Parathyroid adenoma (tissue), 2 donors: ENCODE data around the gene NLK.
A peak's percentile ranks its signal among the peaks of the same experiment; 100 is the strongest.
"Not testable (repeated sequence)": the region's sequence is repeated elsewhere in the genome, so short reads cannot be mapped to it uniquely, and the experiment has no call there.

Source experiments
- H2AFZ ChIP-seq: fragments of 300-600 bp; sonication (generic); one replicate; pipeline ENCODE4 v1.7.0; 2017; ENCODE audit warnings: antibody characterized with exemption, mild to moderate bottlenecking
- H3K27ac ChIP-seq: fragments of 300-600 bp; sonication (generic); one replicate; pipeline ENCODE4 v1.7.0; 2017
- H3K27me3 ChIP-seq: fragments of 300-600 bp; sonication (generic); one replicate; pipeline ENCODE4 v1.7.0; 2017; ENCODE audit warnings: low read length; ENCODE audit not compliant: control insufficient read depth, insufficient read depth
- H3K36me3 ChIP-seq: fragments of 300-600 bp; sonication (generic); one replicate; pipeline ENCODE4 v1.7.0; 2017; ENCODE audit warnings: low read length; ENCODE audit not compliant: control insufficient read depth, insufficient read depth
- H3K4me1 ChIP-seq: fragments of 300-600 bp; sonication (generic); one replicate; pipeline ENCODE4 v1.7.0; 2017; ENCODE audit warnings: control low read depth
- H3K4me2 ChIP-seq: fragments of 300-600 bp; sonication (generic); one replicate; pipeline ENCODE4 v1.7.0; 2017; ENCODE audit warnings: low read length
- H3K4me3 ChIP-seq: fragments of 300-600 bp; sonication (generic); one replicate; pipeline ENCODE4 v1.7.0; 2017; ENCODE audit warnings: low read depth, low read length
- H3K79me2 ChIP-seq: fragments of 300-600 bp; sonication (generic); one replicate; pipeline ENCODE4 v1.7.0; 2017; ENCODE audit warnings: control low read depth
- H3K9ac ChIP-seq: fragments of 300-600 bp; sonication (generic); one replicate; pipeline ENCODE4 v1.7.0; 2017; ENCODE audit warnings: mild to moderate bottlenecking
- H3K9me3 ChIP-seq: fragments of 300-600 bp; sonication (generic); one replicate; pipeline ENCODE4 v1.7.0; 2017; ENCODE audit warnings: low read length; ENCODE audit not compliant: control insufficient read depth
- CTCF ChIP-seq: fragments of 300-600 bp; sonication (generic); IDR thresholded peaks from one replicate; pipeline ENCODE4 v1.7.0; 2017; ENCODE audit warnings: antibody characterized with exemption, mild to moderate bottlenecking
- donor health status: primary hyperparathyroidism.

The NLK gene

DNA sequence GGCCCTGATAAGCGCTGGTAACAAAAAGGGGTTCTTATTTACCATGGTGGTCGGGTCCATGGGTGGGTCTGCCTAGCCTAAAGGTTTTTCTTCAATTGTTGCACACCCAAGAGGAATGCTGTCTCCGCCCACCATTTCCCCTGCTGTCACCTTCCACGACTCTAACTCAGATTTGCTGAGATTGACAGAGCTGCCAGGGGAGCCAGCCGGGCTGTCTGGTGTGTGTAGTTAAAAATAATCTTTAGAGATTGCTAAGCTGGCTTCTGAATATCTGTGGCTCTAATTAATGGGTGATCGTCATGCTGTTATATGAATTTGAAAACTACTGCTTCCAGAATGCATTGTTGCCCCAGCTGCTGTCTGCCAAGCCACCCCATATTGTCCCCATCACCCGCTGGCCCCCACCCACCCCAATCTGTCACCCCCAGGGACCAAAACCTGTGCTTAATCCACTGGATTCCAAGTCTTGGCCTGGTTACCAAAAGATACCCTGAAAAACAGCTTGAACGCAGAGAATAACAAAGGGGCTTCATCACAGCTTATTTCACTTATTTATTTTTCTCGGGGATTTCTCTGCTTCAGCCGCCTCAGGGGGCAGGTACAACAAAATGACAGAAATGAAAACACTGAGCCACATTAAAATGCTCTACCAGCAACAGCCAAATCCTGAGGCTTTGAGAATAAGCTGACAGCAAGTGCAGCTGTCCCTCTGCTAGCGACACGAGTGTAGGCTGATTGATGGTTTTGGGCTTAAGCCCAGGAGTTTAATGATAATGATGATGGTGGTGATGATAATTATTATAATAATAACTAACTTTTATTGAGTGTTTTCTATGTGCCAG lies 46.1 kb upstream of the NLK start:
- no peaks in the 10 kb centered on the region for H3K36me3 ChIP-seq
- no peak overlapping the region for H3K4me2 ChIP-seq
- H3K4me1 ChIP-seq: peaks cover 21% of the 10 kb centered on the region
- peak overlapping the region; percentile 38 for H2AFZ ChIP-seq
- no peak overlapping the region for H3K4me3 ChIP-seq
- no peak overlapping the region for H3K9ac ChIP-seq
- H3K27ac ChIP-seq: peak overlapping the region; percentile 47
- H3K79me2 ChIP-seq: no peaks in the 10 kb centered on the region
- H3K9me3 ChIP-seq: no peaks in the 10 kb centered on the region
- no peak for TF ChIP-seq CTCF
- H3K27me3 ChIP-seq: no peaks in the 10 kb centered on the region

- Histone ChIP-seq H3K79me2 (no peaks in the 10 kb centered on the region), H3K36me3 (no peaks in the 10 kb centered on the region), H3K9me3 (no peaks in the 10 kb centered on the region), H2AFZ (no peak overlapping the region), H3K4me3 (no peak overlapping the region), H3K4me2 (no peak overlapping the region), H3K27me3 (no peaks in the 10 kb centered on the region), H3K4me1 (peaks cover 21% of the 10 kb centered on the region), H3K27ac (no peak overlapping the region), H3K9ac (no peak overlapping the region)
- no peak for TF ChIP-seq CTCF
These were observed 45.5 kb upstream of the NLK start for GRCh38 chr17:27997044-27997401.

DNA sequence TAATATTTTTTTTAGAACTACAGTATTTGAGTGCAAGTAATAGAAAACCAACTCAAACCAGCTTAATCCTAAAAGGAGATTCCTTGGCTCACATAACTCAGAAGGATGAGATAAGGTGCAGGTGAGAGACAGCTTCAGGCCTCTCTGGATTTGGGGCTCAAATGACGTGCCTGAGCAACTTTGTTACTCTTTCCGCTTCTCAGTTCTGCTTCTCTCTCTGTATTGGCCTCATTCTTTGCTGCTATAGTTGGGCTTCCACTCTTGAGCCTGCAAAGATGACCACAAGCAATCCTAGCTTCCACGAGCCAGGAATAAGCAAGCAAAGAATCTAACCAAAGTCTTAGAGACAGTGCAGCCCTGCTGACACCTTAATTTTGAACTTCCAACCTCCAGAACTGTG lies 45.0 kb upstream of the NLK start:
- Histone ChIP-seq H3K4me3 (no peak overlapping the region), H3K27me3 (no peaks in the 10 kb centered on the region), H3K9me3 (no peaks in the 10 kb centered on the region), H2AFZ (peak overlapping the region; percentile 2), H3K9ac (no peak overlapping the region), H3K27ac (no peak overlapping the region), H3K79me2 (no peaks in the 10 kb centered on the region), H3K36me3 (no peaks in the 10 kb centered on the region), H3K4me2 (no peak overlapping the region), H3K4me1 (peaks cover 21% of the 10 kb centered on the region)
- TF ChIP-seq CTCF: no peak

DNA sequence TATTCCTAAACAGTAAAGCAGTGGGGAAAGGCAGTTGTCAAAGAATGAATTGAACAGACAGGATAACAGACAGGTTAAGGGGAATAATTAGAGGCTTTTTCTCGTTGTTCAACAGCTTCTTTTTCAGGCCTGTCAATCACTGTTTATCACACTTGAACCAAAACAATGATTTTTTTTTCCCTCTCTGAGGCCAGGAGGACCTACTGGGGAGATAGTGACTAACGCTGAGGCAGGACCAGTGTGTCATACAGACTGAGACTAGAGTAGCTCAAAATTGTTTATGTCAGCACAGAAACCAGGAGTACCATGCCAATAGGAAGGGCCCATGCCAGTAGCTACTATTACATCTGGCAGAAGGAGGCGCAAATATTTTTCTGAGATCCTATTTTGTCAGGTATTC lies 41.3 kb upstream of the NLK start:
- Histone ChIP-seq H3K36me3 (no peaks in the 10 kb centered on the region), H3K4me2 (no peak overlapping the region), H3K9ac (no peak overlapping the region), H3K9me3 (no peaks in the 10 kb centered on the region), H3K4me3 (no peak overlapping the region), H3K79me2 (no peaks in the 10 kb centered on the region), H3K27me3 (no peaks in the 10 kb centered on the region), H3K27ac (no peak overlapping the region), H2AFZ (no peak overlapping the region), H3K4me1 (peaks cover 6% of the 10 kb centered on the region)
- no peak for TF ChIP-seq CTCF

DNA sequence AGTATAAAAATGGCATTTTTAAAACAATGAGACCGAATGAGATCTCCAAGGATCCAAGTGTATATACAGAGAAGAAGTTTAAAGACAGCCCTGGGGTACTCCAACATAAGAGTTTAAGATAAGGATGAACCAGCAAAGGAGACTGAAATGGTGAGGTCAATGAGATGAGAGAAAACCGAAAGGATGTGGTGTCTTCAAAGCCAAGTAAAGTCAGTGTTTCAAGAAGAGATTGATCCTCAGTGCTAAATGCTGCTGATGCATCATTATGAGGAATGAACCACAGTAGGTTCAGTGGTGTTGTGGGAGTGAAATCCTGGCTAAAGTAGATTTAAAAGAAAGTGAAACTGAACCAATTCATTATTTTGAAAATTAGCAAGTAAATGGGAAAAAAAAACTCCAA lies 38.1 kb upstream of the NLK start:
- Histone ChIP-seq H3K4me3 (no peak overlapping the region), H2AFZ (no peak overlapping the region), H3K4me2 (no peak overlapping the region), H3K9me3 (no peaks in the 10 kb centered on the region), H3K27ac (no peak overlapping the region), H3K4me1 (no peaks in the 10 kb centered on the region), H3K9ac (no peak overlapping the region), H3K79me2 (no peaks in the 10 kb centered on the region), H3K27me3 (no peaks in the 10 kb centered on the region), H3K36me3 (no peaks in the 10 kb centered on the region)
- TF ChIP-seq CTCF: no peak

DNA sequence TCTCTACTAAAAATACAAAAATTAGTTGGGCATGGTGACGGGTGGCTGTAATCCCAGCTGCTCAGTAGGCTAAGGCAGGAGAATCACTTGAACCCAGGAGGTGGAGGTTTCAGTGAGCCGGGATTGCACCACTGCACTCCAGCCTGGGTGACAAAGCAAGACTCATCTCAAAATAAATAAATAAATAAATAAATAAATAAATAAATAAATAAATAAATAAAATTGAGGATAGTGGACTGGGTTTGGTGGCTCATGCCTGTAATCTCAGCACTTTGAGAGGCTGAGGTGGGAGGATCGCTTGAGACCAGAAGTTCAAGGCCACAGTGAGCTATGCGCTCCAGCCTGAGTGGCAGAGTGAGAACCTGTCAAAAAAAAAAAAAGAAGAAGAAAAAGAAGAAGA lies 34.6 kb upstream of the NLK start:
- H3K36me3 ChIP-seq, H3K27ac ChIP-seq, H3K27me3 ChIP-seq, H3K9ac ChIP-seq, H3K4me2 ChIP-seq, H2AFZ ChIP-seq, H3K9me3 ChIP-seq, H3K79me2 ChIP-seq, H3K4me3 ChIP-seq: not testable (repeated sequence)
- H3K4me1 ChIP-seq: peaks cover 15% of the 10 kb centered on the region
